C4-2B (cell line): ENCODE data around the gene SFT2D1.

Experiments used
- CTCF ChIP-seq: fragments of 450-650 bp; conservative IDR thresholded peaks from 2 replicates; pipeline ENCODE4 v1.5.1; 2017; ENCODE audit warnings: mild to moderate bottlenecking
- ZFX ChIP-seq: fragments of 450-650 bp; IDR thresholded peaks from 2 replicates; pipeline ENCODE4 v1.6.1; 2017

DNA sequence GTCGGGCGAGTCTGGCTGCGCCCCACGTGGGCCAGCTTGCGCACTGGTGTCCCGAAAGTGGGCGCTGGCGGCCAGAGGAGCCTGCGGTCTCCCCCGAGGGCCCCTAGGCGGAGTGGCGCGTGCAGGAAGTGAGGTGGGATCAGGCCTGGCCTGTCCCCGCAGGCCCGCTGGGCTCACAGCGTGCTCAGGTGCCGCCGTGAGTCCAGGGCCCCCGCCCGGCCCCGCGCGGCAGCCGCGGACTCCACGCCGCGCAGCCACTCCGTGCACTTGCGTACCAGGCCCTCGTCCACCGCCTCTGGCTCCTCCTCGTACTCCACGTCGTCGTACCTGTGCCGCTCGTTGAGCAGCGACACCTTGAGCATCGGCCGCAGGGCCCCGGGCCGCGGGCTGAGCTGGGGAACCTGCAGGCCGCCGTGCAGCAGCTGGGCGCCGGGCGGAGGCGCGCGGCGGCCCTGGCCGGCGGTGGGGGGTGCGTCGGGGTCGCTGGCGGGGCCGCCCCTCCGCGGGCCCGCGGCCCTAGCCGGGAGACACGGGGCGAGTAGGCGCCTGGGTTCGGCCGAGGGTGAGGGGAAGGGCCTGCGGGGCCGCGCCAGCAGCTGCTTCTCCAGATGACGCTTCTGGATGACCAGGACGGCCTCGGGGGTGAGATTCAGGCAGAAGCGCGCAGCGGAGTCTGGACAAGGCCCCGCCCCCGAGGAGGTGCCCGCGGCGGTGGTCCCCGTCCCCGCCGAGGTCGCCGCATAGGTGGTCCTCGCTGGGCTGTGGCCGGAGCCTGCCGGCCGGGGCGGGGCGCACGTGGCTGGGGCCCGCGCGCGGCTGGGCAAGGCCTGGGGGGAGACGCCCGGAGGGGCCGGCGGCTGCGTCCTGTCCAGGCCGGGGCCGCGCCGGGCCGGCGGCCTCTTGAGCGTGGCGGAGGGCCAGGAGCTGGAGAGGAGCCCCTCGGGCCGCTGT lies 35.0 kb downstream of the SFT2D1 start:
- TF ChIP-seq CTCF (no peak), ZFX (no peak)
